Activated T-cell treated with anti-CD3 and anti-CD28 coated beads, Interleukin-2, amount 50 U/mL, for 4 hours (primary cell): Measurements from ENCODE around the gene GTSE1. TPM values are rescaled to one million over a fixed set of nuclear protein-coding genes. Genes with fewer than 3 reads are reported as not detected.

ENCODE experiments used
- ATAC-seq, 2 donors: fragments of 200-7000 bp; cut with Tn5 transposase; one replicate each; pipeline ENCODE4 v1.10.0; 2021
- DNase-seq: peaks from one replicate; pipeline ENCODE4 v3.0.0-alpha.2; 2020
- H3K27me3 Mint-ChIP-seq: one replicate; pipeline ENCODE4 v1.8.0; 2021; ENCODE audit warnings: low read depth, mixed read lengths
- H3K36me3 Mint-ChIP-seq: one replicate; pipeline ENCODE4 v1.8.0; 2022; ENCODE audit warnings: mixed read lengths; ENCODE audit not compliant: insufficient read depth
- H3K4me1 Mint-ChIP-seq: one replicate; pipeline ENCODE4 v1.8.0; 2021; ENCODE audit warnings: low read depth, mixed read lengths
- H3K4me3 Mint-ChIP-seq: one replicate; pipeline ENCODE4 v1.8.0; 2021; ENCODE audit warnings: mild to moderate bottlenecking, moderate library complexity, mixed read lengths
- H3K9me3 Mint-ChIP-seq: one replicate; pipeline ENCODE4 v1.8.0; 2021; ENCODE audit warnings: mixed read lengths
- total RNA-seq, 3 donors: library from RNA; stranded (reverse); gene quantifications; one replicate each; pipeline ENCODE4 v1.2.1, GENCODE V29; 2021

GTSE1 gene
- total RNA-seq, 3 donors from 2014 or later, result 2.2 to 3.7 (median 2.7) TPM

GRCh38 chr22:46373159-46373558 lies 76.5 kb downstream of the GTSE1 start:
- ATAC-seq (no peak), DNase-seq (no peak)
- Mint-ChIP-seq H3K36me3 (peaks cover 4% of the 10 kb centered on the region), H3K4me3 (no peak overlapping the region), H3K27me3 (peaks cover 6% of the 10 kb centered on the region), H3K9me3 (peaks cover 11% of the 10 kb centered on the region), H3K4me1 (peaks cover 40% of the 10 kb centered on the region)

GRCh38 chr22:46373921-46374662 lies 77.4 kb downstream of the GTSE1 start:
- peaks cover 40% of the 10 kb centered on the region for H3K4me1 Mint-ChIP-seq
- peaks cover 4% of the 10 kb centered on the region for H3K27me3 Mint-ChIP-seq
- ATAC-seq, result peak; percentile 55
- peaks cover 11% of the 10 kb centered on the region for H3K9me3 Mint-ChIP-seq
- H3K36me3 Mint-ChIP-seq, result peaks cover 4% of the 10 kb centered on the region
- H3K4me3 Mint-ChIP-seq, result peak overlapping the region; percentile 16
- DNase-seq, result peak; percentile 17

GRCh38 chr22:46374663-46375474 lies 78.2 kb downstream of the GTSE1 start:
- Mint-ChIP-seq H3K36me3 (peaks cover 4% of the 10 kb centered on the region), H3K9me3 (peaks cover 11% of the 10 kb centered on the region), H3K4me3 (no peak overlapping the region), H3K27me3 (peaks cover 4% of the 10 kb centered on the region), H3K4me1 (peaks cover 38% of the 10 kb centered on the region)
- ATAC-seq (no peak), DNase-seq (no peak)

- peaks cover 4% of the 10 kb centered on the region for H3K36me3 Mint-ChIP-seq
- peaks cover 11% of the 10 kb centered on the region for H3K9me3 Mint-ChIP-seq
- peaks cover 4% of the 10 kb centered on the region for H3K27me3 Mint-ChIP-seq
- no peak overlapping the region for H3K4me3 Mint-ChIP-seq
- no peak for ATAC-seq
- DNase-seq, result no peak
- H3K4me1 Mint-ChIP-seq, result peaks cover 26% of the 10 kb centered on the region
Observed at GRCh38 chr22:46376111-46376510, 79.4 kb downstream of the GTSE1 start.

GRCh38 chr22:46376908-46377524 lies 80.3 kb downstream of the GTSE1 start:
- no peak for DNase-seq
- no peak overlapping the region for H3K4me3 Mint-ChIP-seq
- no peak for ATAC-seq
- H3K36me3 Mint-ChIP-seq, result peaks cover 4% of the 10 kb centered on the region
- H3K27me3 Mint-ChIP-seq, result peaks cover 4% of the 10 kb centered on the region
- H3K4me1 Mint-ChIP-seq, result peaks cover 20% of the 10 kb centered on the region
- peaks cover 11% of the 10 kb centered on the region for H3K9me3 Mint-ChIP-seq

- Mint-ChIP-seq H3K9me3 (peaks cover 11% of the 10 kb centered on the region), H3K4me1 (peaks cover 16% of the 10 kb centered on the region), H3K36me3 (peaks cover 4% of the 10 kb centered on the region), H3K4me3 (no peak overlapping the region), H3K27me3 (peaks cover 3% of the 10 kb centered on the region)
- DNase-seq (no peak), ATAC-seq (no peak)
Observed at GRCh38 chr22:46377525-46378425, 81.1 kb downstream of the GTSE1 start.

- H3K4me1 Mint-ChIP-seq, result peaks cover 12% of the 10 kb centered on the region
- H3K9me3 Mint-ChIP-seq, result peaks cover 11% of the 10 kb centered on the region
- peaks cover 4% of the 10 kb centered on the region for H3K36me3 Mint-ChIP-seq
- no peak overlapping the region for H3K4me3 Mint-ChIP-seq
- DNase-seq (no peak), ATAC-seq (no peak)
- H3K27me3 Mint-ChIP-seq, result no peaks in the 10 kb centered on the region
Observed at GRCh38 chr22:46378426-46379065, 81.9 kb downstream of the GTSE1 start.

- peaks cover 5% of the 10 kb centered on the region for H3K4me1 Mint-ChIP-seq
Observed at GRCh38 chr22:46379066-46379930, 82.6 kb downstream of the GTSE1 start.

GRCh38 chr22:46380069-46380468 lies 83.4 kb downstream of the GTSE1 start:
- DNase-seq (no peak), ATAC-seq (no peak)
- Mint-ChIP-seq H3K27me3 (no peaks in the 10 kb centered on the region), H3K9me3 (peaks cover 11% of the 10 kb centered on the region), H3K4me3 (no peak overlapping the region), H3K36me3 (peaks cover 4% of the 10 kb centered on the region), H3K4me1 (peaks cover 2% of the 10 kb centered on the region)

More at GRCh38 chr22:46379066-46379930, 82.6 kb downstream of the GTSE1 start:
- ATAC-seq (no peak), DNase-seq (no peak)
- no peak overlapping the region for H3K4me3 Mint-ChIP-seq
- no peaks in the 10 kb centered on the region for H3K27me3 Mint-ChIP-seq
- peaks cover 11% of the 10 kb centered on the region for H3K9me3 Mint-ChIP-seq
- peaks cover 4% of the 10 kb centered on the region for H3K36me3 Mint-ChIP-seq

Other genes with a start within 250 kb of the GTSE1 start
- 1 to 10 TPM; 5.6 to 7.0 (median 5.9) TPM for gene PPARA, start 146.3 kb upstream of the GTSE1 start, total RNA-seq
- gene CDPF1, start 46.6 kb upstream of the GTSE1 start, total RNA-seq, result 10 to 100 TPM in 1 of 3 donors, 1 to 10 TPM in 2; 5.8 to 10.6 (median 8.9) TPM
- not detected for gene PKDREJ, start 33.5 kb upstream of the GTSE1 start, total RNA-seq
- gene TTC38, start 28.9 kb upstream of the GTSE1 start, total RNA-seq, result 1 to 10 TPM; 5.5 to 6.0 (median 6.0) TPM
- gene TRMU, start 38.8 kb downstream of the GTSE1 start, total RNA-seq, result 10 to 100 TPM; 62.5 to 69.0 (median 66.6) TPM
- gene CELSR1, start 240.8 kb downstream of the GTSE1 start, total RNA-seq, result under 1 TPM; 0.22 to 0.63 (median 0.38) TPM